Jurkat, Clone E6-1 (cell line): ENCODE measurements around the gene PARN.
"Not testable (repeated sequence)": the region's sequence is repeated elsewhere in the genome, so short reads cannot be mapped to it uniquely, and the experiment has no call there.

ENCODE experiments used
- DNase-seq: peaks from one replicate; pipeline ENCODE4 v3.0.0-alpha.2; 2011; ENCODE audit warnings: low read depth, low spot score
- H3K4me3 ChIP-seq: 2 replicates; pipeline ENCODE4 v1.5.1; 2011; ENCODE audit warnings: mild to moderate bottlenecking, low read length, control low read depth, moderate library complexity

Gene PARN

DNA sequence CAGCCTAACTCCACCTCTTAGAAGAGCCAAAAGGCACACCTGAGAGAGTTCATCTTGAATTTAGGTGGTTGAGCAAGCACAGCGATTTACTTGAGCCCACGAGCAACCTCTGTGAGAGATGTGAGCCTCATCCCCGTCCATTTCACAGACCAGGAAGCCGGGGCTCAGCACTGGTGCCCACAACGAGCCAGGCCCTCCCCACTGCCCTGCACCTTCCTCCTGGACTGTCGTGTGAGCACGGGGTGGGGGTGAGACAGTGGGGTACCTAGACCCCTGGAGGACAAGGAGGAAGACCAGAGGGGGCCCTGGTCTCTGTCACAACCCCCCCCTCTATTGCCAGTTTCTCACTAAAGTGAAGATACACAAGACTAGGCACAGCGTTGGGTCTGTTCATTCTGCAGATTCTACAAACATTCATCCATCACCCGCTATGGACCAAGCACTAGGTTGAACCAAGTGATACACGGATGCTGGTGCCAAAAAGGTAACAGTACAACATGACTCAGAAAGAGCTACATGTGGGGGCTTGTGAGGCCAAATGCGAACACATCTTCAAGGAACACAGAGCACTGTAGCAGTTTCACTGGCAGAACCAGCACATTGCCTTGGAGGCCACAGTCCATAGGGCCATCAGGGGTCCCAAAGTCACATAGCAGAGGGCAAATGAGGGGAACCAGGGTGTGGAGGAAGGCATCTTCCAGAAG, 231.9 kb downstream of the PARN start:
- no peak for DNase-seq
- H3K4me3 ChIP-seq = no peak overlapping the region

DNA sequence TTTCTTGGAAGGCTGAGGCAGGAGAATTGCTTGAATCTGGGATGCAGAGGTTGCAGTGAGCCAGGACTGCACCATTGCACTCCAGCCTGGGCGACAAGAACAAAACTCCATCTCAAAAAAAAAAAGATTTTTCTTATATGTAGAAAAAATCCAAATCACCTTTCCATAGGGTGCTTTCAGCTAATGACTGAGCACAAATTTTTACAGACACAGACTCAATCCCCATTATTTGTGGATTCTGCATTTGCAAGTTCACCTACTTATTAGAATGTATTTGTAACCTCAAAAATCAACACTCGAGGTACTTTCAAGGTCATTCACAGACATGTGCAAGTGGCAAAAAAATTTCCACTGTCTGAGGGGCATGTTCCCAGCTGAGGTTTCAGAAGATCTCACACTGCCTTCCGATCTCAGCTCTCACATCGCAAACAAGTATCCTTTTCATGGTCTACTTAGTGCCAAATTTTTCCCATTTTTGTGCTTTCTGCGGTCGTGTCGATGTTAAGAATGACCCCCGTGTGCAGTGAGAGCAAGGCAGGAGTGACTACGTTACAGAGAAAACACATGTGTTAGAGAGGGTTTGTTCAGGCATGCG, 234.3 kb downstream of the PARN start:
- DNase-seq, H3K4me3 ChIP-seq: not testable (repeated sequence)

DNA sequence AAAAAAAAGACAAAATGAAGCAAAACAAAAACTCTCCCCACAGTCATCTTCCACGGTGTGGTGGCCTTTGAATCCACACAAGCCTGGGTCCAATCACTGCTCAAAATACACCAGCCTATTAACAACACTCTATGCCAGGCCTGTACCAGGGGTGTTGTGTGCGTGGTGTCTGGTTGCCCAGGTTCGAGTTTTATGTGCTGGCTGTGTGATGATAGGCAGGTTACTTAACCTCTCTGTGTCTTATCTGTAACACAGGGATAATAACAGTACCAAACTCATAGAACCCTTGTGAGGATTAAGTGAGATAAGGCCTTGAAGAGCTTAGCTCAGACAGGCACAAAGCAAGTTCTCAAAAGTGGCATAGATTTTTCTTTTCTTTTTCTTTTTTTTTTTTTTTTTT, 235.2 kb downstream of the PARN start:
- no peak overlapping the region for H3K4me3 ChIP-seq
- no peak for DNase-seq

DNA sequence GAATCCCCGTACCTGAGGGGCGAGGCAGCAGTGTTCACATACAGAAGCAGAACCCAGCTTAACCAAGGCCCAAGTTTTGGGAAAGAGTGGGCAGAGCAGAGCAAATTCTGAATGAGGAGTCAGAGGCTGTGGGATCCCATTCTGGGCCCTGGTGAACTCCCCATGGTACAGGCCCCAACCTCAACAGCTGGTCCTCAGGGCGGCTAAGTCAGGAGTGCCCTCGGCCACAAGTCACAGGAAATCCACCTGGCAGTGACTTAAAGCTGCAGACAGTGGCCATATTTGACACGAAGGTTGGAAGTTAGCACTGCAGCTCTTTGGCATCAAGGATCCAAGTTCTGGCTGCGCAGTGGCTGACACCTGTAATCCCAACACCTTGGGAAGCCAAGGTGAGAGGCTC, 237.1 kb downstream of the PARN start:
- DNase-seq = peak; percentile 2
- H3K4me3 ChIP-seq = no peak overlapping the region

GRCh38 chr16:14389359-14389758, 240.7 kb downstream of the PARN start:
- H3K4me3 ChIP-seq = no peak overlapping the region
- DNase-seq = no peak

DNA sequence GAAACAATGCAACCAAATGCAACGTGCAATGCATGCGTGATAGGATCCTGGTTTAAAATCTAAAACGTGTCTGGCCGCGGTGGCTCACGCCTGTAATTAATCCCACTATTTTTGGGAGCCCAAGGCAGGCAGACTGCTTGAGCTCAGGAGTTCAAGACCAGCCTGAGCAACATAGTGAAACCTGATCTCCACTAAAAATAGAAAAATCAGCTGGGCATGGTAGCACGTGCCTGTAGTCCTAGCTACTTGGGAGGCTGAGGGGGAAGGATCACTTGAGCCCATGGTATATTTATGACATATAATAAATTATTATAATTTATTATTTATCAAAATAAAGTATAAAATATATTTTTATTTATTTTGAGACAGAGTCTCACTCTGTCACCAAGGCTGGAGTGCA, 241.8 kb downstream of the PARN start:
- no peak overlapping the region for H3K4me3 ChIP-seq
- no peak for DNase-seq

DNA sequence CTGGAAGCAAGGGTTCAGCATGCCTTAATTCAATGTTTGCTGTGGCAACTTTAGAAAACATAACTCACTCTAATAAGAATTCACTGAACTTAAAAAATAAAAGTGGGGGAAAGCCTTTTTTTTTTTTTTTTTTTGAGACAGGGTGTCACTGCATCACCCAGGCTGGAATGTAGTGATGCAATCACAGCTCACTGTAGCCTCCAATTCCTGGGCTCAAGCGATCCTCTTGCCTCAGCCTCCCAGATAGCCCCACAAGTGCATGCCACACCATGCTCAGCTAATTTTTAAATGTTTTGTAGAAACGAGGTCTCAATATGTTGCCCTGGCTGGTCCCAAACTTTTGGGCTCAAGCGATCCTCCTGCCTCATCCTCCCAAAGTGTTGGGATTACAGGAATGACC, 243.9 kb downstream of the PARN start:
- H3K4me3 ChIP-seq = no peak overlapping the region
- DNase-seq = no peak
